ENCODE results near the gene KCNQ5.

Gene KCNQ5

GRCh38 chr6:73049971-73050594, 428.2 kb downstream of the KCNQ5 start:
- no peak for DNase-seq (ENCODE audit: low read depth in 2 of 2)

DNA sequence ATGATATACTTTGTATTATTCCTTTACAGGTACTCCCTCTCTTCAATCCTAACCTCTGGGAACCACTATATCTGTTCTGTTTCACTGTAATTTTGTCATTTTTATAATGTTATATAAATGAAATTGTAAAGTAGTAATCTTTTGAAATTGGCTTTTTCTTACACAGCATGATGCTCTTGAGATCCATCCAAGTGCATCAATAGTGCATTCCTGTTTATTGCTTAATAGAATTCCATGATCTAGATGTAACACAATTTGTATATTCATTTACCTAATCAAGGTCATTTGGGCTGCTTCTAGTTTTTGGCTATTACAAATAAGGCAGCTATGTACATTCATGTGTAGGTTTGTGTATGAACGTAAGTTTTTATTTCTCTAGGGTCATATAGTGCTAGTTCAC, 428.8 kb downstream of the KCNQ5 start:
- DNase-seq (ENCODE audit: low read depth in 2 of 2), result no peak

DNA sequence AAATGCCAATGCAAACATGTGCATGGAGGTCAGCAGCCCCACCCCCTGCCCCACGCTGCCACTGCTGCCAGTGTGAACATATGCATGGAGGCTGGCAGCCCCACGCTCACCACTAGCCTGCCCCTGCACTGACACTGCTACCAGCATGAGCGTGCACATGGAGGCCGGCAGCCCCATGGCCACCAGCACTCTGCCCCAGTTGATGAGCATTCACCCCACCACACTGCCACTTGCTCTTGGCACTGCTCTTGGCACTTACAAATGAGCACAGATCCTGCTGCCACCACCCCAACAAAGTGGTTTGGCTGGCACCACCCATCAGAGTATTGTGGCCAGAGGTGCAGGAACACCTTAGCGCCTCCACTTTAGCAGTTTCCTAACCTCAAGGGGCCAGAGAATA, 429.3 kb downstream of the KCNQ5 start:
- no peak for DNase-seq (ENCODE audit: low read depth in 2 of 2)

DNA sequence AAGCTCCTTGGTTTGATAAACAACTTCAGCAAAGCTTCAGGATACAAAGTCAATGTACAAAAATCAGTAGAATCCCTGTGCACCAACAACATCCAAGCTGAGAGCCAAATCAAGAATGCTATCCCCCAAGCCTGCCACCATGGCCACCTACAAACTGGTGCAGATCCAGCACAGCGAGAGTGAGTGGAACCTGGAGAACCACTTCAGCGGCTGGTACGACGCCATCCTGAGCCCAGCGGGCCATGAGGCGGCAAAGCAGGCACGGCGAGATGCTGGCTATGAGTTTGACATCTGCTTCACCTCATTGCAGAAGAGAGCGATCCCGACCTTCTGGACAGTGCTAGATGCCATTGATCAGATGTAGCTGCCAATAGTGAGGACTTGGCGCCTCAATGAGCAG, 433.1 kb downstream of the KCNQ5 start:
- no peak for DNase-seq (ENCODE audit: low read depth in 2 of 2)

DNA sequence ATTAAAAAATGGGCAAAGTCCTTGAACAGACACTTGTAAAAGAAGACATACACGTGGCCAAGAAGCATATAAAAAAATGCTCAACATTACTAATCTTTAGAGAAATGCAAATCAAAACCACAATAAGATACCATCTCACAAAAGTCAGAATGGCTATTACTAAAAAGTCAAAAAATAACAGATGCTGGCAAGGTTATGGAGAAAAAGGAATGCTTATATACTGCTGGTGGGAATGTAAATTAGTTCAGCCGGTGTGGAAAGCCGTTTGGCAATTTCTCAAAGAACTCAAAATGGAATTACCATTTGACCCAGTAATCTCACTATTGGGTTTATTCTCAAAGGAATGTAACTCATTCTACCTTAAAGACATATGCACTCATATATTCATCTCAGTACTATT, 436.9 kb downstream of the KCNQ5 start:
- no peak for DNase-seq (ENCODE audit: low read depth in 2 of 2)

DNA sequence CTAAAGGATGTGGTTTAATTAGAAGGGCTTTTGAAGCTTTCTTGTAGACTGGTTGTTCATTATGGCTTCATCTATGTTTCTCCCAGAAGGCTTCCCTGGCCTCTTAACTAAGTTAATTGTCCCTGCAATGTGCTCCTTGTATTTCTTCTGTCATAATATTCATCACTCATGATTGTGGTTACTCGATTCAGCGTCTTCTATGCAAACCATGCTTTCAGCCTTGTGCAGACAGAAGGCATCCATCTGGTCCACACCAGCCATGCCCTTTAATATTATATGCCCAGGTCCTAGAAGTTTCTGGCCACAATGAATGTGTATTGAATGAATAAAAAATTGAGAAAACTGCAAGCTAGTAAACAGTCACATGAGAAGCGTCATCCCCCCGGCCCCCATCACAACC, 440.3 kb downstream of the KCNQ5 start:
- no peak for DNase-seq (ENCODE audit: low read depth in 2 of 2)

DNA sequence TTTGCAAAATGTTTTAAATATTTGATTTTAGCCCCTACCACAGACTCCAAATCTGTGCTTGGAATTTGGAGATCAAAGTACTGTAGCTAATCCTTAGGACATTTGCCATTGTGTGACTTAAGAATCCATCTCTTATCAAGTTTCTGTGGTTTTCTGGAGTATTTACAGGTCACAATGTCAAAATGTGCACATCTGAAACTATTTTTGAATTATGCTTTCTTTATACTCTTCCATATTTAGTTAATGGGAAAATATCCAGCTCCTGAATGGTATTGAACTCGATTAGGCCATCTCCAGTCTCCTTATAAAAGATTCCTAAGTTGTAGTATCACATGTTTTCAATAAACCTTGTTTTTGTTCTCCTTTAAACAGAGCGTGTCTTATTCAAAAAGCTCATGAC, 441.0 kb downstream of the KCNQ5 start:
- no peak for DNase-seq (ENCODE audit: low read depth in 2 of 2)

GRCh38 chr6:73064266-73064665, 442.4 kb downstream of the KCNQ5 start:
- DNase-seq (ENCODE audit: low read depth in 2 of 2), result no peak

- no peak for DNase-seq (ENCODE audit: low read depth in 2 of 2)
Observed at GRCh38 chr6:73073238-73073637, 451.4 kb downstream of the KCNQ5 start.

- DNase-seq (ENCODE audit: low read depth in 2 of 2), result no peak
Observed at GRCh38 chr6:73074175-73074574, 452.3 kb downstream of the KCNQ5 start.

- no peak for DNase-seq (ENCODE audit: low read depth in 2 of 2)
Observed at GRCh38 chr6:73076211-73076954, 454.5 kb downstream of the KCNQ5 start.

DNA sequence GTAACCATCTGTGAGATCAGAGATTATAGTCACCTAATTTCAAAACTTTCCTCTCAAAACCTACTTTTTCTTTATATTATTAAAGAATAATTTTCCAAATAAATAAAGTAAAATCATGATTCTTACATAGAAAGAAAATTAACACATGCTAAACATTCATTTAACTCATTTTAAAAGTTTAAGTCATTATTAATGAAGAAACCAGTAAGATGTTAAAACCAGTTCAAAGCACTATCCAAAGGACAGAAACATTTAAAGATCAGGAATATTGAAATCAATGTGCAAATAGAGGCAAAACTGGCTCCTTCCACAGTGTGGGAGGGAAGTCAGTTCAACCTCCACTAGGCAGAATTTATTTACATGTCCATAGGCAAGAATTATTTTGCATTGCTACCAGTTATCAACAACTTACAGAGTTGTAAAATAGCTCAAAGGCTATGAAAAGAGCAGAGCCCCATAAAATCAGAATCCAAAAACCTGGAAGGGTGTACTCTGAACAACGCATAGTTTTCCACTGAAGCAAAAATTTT, 456.5 kb downstream of the KCNQ5 start:
- no peak for DNase-seq (ENCODE audit: low read depth in 2 of 2)

DNA sequence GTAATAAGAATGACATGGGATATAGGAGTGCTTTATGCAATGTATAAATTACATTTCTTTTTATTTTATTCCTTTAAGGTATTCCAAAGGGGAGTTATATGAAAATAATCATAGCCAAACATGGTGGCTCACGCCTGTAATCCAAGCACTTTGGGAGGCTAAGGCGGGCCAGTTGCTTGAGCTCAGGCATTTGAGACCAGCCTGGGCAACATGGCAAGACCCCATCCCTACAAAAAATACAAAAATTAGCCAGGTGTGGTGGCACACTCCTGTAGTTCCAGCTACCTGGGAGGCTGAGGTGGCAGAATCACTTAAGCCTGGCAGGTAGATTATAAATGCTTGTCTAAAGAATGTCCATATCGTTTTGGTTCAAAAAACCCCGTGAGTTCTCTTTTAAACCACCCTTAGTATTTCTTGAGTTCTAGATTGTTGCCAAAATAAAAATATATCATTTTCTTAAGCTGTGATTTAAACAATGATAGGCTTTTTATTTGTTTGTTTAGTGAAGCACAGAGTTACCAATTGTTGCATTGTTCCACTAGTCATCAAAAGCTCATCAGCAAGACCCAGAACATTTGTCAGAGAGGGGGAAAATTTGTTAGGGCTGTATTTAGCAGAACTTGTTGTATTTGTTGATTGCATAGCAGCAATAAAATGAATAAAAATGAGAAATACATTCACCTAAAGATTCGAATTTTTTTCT, 457.2 kb downstream of the KCNQ5 start:
- no peak for DNase-seq (ENCODE audit: low read depth in 2 of 2)

DNA sequence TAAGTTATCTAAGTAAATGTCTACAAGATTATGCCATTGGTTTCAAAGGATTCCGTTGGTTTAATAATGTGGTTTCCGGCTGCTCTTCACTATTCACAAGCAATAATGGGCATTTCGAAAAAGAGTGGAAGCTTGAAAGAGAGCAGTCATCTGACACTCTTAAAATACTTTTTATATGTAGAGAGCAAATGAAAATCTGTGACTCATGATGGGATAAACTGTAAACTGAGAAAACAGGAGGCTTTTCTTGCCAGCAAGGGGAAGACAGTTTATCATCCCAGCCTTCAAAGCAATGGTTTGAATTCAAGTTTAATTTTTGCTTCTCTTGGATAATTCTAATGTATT, 457.7 kb downstream of the KCNQ5 start:
- no peak for DNase-seq (ENCODE audit: low read depth in 2 of 2)

GRCh38 chr6:73079978-73080377, 458.1 kb downstream of the KCNQ5 start:
- DNase-seq (ENCODE audit: low read depth in 2 of 2), result no peak

DNA sequence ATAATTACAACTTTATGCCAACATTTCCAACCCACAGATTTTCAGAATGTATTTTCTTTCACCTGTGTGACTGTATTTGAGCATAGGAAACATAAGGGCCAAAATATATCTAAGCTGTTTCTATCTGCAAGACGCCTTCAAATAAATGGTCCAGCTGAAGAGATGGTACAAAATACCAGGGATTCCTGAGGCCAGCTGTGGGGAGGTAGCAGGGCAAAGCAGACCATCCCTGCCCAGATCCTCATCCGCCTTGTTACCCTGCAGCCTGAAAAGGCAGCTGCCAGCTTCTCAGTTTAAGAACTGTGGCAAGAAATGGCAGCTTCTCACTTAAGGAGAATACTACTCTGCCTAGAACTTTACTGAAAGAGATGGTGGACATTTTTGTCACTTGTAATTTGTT, 460.1 kb downstream of the KCNQ5 start:
- no peak for DNase-seq (ENCODE audit: low read depth in 2 of 2)

DNA sequence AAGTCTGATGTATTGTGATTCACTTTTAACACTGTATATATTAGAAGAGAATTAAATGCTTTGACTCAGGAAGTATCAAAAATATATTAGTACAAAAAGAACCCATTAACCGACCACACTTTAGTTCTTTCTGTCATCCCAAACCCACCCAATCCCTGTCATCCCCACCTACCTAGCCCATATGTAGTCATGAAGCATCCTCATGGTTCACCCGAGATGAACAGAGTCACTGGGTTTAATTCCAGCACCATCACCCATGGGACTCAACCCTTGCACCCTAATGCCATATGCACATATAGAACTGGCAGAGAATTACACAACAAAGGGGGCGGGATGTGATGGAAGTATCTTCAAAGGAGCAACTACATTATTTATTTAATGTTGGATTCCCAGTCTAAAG, 462.0 kb downstream of the KCNQ5 start:
- no peak for DNase-seq (ENCODE audit: low read depth in 2 of 2)

- DNase-seq (ENCODE audit: low read depth in 2 of 2), result no peak
Observed at GRCh38 chr6:73085443-73085871, 463.6 kb downstream of the KCNQ5 start.

GRCh38 chr6:73086726-73087125, 464.9 kb downstream of the KCNQ5 start:
- DNase-seq (ENCODE audit: low read depth in 2 of 2), result no peak

GRCh38 chr6:73088138-73088813, 466.4 kb downstream of the KCNQ5 start:
- DNase-seq (ENCODE audit: low read depth in 2 of 2), result no peak

DNA sequence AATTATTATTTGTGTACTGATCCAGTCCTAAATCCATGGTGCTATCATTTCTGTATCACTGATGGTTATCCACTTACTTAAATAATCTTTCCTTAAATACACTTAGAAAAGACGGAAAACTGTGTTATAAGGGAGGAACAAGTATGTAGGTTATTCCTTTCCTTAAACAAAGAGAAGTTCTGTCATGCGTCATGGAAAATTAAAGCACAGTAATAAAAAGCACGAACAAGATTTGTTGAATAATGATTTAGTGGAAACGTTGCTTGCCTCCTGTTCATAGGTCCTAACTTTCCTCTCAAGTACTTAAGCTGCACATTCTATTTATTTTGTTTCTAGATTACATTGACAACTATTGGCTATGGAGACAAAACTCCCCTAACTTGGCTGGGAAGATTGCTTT, 483.1 kb downstream of the KCNQ5 start:
- no peak for DNase-seq (ENCODE audit: low read depth in 2 of 2)

- DNase-seq (ENCODE audit: low read depth in 2 of 2), result no peak
Observed at GRCh38 chr6:73107016-73107415, 485.2 kb downstream of the KCNQ5 start.
